AG04450 (cell line): ENCODE data around the gene DLX1. TPM values are rescaled to one million over a fixed set of nuclear protein-coding genes. Genes with fewer than 3 reads are reported as not detected.

Experiments used
- CTCF ChIA-PET: fragments of 300-600, 350-600 bp; formaldehyde crosslinking; extraction: SDS; loops from one replicate; lab custom pipeline; 2022; ENCODE audit warnings: antibody characterized with exemption, inconsistent platforms; lab: Charles Lee
- POLR2A ChIA-PET: fragments of 350-600 bp; formaldehyde crosslinking; extraction: SDS; loops from one replicate; lab custom pipeline; 2021; ENCODE audit warnings: antibody characterized with exemption, inconsistent platforms; lab: Yijun Ruan, JAX
- DNase-seq: peaks from one replicate; pipeline ENCODE4 v3.0.0-alpha.2; 2011; ENCODE audit warnings: low read depth, low spot score
- H3K27ac ChIP-seq: one replicate; pipeline ENCODE4 v1.5.1; 2012; ENCODE audit warnings: low read depth, low read length, control low read depth
- H3K27me3 ChIP-seq: one replicate; pipeline ENCODE4 v1.6.0; 2012; ENCODE audit warnings: low read length; ENCODE audit not compliant: control insufficient read depth, insufficient read depth
- H3K4me3 ChIP-seq: 2 replicates; pipeline ENCODE4 v1.5.1; 2011; ENCODE audit warnings: mild to moderate bottlenecking, low read depth, low read length, control low read depth
- H3K9me3 ChIP-seq: 2 replicates; pipeline ENCODE4 v1.5.1; 2012; ENCODE audit warnings: low read length; ENCODE audit not compliant: control insufficient read depth, insufficient read depth
- CTCF ChIP-seq: IDR thresholded peaks from 2 replicates; pipeline ENCODE4 v1.5.1; 2011; ENCODE audit warnings: low read depth, low read length, control low read depth, inconsistent platforms
- polyA plus RNA-seq: library from polyadenylated mRNA; depleted of rRNA; stranded (reverse); fragments of >200 nt; gene quantifications from 2 replicates; pipeline ENCODE4 v1.2.3, GENCODE V29; 2011

The DLX1 gene
- polyA plus RNA-seq, 1 experiment, result 2.2 TPM

- no peak for TF ChIP-seq CTCF
- no peak overlapping the region for H3K27ac ChIP-seq
- ChIA-PET POLR2A (interaction anchor here (0.7 kb wide), 1 partner anchor 28 kb away, joined by 3 read pairs; no protein-coding TSS in a partner anchor), CTCF (interaction anchor here (0.5 kb wide), 1 partner anchor 55 kb away, joined by 3 read pairs; no protein-coding TSS in a partner anchor)
- H3K9me3 ChIP-seq, result no peaks in the 10 kb centered on the region
- H3K27me3 ChIP-seq, result no peaks in the 10 kb centered on the region
- H3K4me3 ChIP-seq, result no peak overlapping the region
- DNase-seq, result no peak
These were observed 12.6 kb upstream of the DLX1 start for GRCh38 chr2:172072706-172073105.

GRCh38 chr2:172073518-172073917, 11.8 kb upstream of the DLX1 start:
- no peaks in the 10 kb centered on the region for H3K9me3 ChIP-seq
- POLR2A ChIA-PET, result no interaction called here
- H3K4me3 ChIP-seq, result no peak overlapping the region
- H3K27me3 ChIP-seq, result peaks cover 1% of the 10 kb centered on the region
- no peak for DNase-seq
- no peak overlapping the region for H3K27ac ChIP-seq
- CTCF ChIA-PET, result interaction anchor here (0.5 kb wide), 1 partner anchor 54 kb away, joined by 3 read pairs; no protein-coding TSS in a partner anchor
- no peak for TF ChIP-seq CTCF

- TF ChIP-seq CTCF, result no peak
- POLR2A ChIA-PET, result no interaction called here
- CTCF ChIA-PET, result no interaction called here
These were observed 11.1 kb upstream of the DLX1 start for GRCh38 chr2:172074254-172074653.

GRCh38 chr2:172079416-172079815, 5.9 kb upstream of the DLX1 start:
- POLR2A ChIA-PET, result no interaction called here
- peaks cover 19% of the 10 kb centered on the region for H3K9me3 ChIP-seq
- peaks cover 54% of the 10 kb centered on the region for H3K27me3 ChIP-seq
- no peak for DNase-seq
- no peak for TF ChIP-seq CTCF
- H3K27ac ChIP-seq, result no peak overlapping the region
- H3K4me3 ChIP-seq, result no peak overlapping the region
- CTCF ChIA-PET, result interaction anchor here (1.1 to 1.2 kb wide), 2 partner anchors 27 to 268 kb away, joined by 3 to 5 read pairs; no protein-coding TSS in a partner anchor

More at GRCh38 chr2:172074254-172074653, 11.1 kb upstream of the DLX1 start:
- Histone ChIP-seq H3K27ac (no peak overlapping the region), H3K9me3 (no peaks in the 10 kb centered on the region), H3K4me3 (no peak overlapping the region), H3K27me3 (peaks cover 8% of the 10 kb centered on the region)
- DNase-seq, result no peak

GRCh38 chr2:172079838-172080640, 5.3 kb upstream of the DLX1 start:
- TF ChIP-seq CTCF, result no peak
- Histone ChIP-seq H3K27me3 (peaks cover 55% of the 10 kb centered on the region), H3K4me3 (no peak overlapping the region), H3K9me3 (peaks cover 19% of the 10 kb centered on the region), H3K27ac (no peak overlapping the region)
- ChIA-PET POLR2A (no interaction called here), CTCF (interaction anchor here (1.1 to 1.2 kb wide), 2 partner anchors 27 to 269 kb away, joined by 3 to 5 read pairs; no protein-coding TSS in a partner anchor)
- DNase-seq, result no peak
